SK-N-SH (cell line): ENCODE measurements around the gene NT5C3A.

Experiments
- NRF1 ChIP-seq: IDR thresholded peaks from 2 replicates; pipeline ENCODE4 v1.6.1; 2012; ENCODE audit warnings: low read depth, mild to moderate bottlenecking, low read length
- RAD21 ChIP-seq: IDR thresholded peaks from 2 replicates; pipeline ENCODE4 v1.6.1; 2012; ENCODE audit warnings: mild to moderate bottlenecking, low read length
- TF ChIP-seq, protein P1 (sequence below): fragments of 200-600 bp; sonication (generic); IDR thresholded peaks from 2 replicates; pipeline ENCODE4 v1.6.1; 2017; ENCODE audit warnings: antibody characterized with exemption, mild to moderate bottlenecking, moderate library complexity

DNA sequence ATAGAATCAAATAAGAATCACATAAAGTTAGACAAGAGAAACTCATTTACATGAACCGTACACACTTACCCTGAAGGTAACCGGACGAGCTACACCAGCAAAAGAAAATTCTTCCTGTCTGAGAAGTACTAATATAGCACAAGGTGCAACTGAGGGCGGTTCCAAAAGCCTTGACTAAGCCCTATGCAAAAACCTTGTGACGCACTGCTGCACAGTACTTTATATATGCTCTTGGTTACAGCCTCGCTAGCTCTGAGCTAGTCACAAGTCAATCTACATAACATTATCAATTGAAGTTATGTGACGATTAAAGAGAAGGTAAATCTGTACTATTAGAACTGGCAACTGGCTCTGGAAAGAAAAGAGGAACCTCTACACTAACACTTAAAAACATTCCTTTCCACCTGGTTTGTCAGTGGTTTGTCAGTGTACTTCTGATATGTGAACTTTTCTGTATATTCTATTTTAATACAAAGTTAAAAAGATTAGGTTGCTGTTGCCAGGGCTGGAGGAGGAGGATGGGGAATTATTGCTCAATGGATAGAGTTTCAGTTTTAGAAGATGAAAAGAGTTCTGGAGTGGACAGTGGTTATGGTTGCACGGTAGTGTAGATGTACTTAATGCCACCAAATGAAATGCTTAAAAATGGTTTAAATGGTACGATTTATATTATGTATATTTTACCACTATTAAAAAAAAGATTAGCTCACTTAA, 21.6 kb downstream of the NT5C3A start:
- TF ChIP-seq, protein P1, sequence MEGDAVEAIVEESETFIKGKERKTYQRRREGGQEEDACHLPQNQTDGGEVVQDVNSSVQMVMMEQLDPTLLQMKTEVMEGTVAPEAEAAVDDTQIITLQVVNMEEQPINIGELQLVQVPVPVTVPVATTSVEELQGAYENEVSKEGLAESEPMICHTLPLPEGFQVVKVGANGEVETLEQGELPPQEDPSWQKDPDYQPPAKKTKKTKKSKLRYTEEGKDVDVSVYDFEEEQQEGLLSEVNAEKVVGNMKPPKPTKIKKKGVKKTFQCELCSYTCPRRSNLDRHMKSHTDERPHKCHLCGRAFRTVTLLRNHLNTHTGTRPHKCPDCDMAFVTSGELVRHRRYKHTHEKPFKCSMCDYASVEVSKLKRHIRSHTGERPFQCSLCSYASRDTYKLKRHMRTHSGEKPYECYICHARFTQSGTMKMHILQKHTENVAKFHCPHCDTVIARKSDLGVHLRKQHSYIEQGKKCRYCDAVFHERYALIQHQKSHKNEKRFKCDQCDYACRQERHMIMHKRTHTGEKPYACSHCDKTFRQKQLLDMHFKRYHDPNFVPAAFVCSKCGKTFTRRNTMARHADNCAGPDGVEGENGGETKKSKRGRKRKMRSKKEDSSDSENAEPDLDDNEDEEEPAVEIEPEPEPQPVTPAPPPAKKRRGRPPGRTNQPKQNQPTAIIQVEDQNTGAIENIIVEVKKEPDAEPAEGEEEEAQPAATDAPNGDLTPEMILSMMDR, result no peak
- TF ChIP-seq NRF1 (no peak), RAD21 (no peak)
